A673 (cell line): ENCODE results near the gene ZSCAN10.

Experiments
- EZH2 ChIP-seq: fragments of 200-600 bp; sonication (generic); IDR thresholded peaks from 2 replicates; pipeline ENCODE4 v1.6.1; 2017; ENCODE audit warnings: borderline replicate concordance, low read depth, mild to moderate bottlenecking, mixed read lengths, antibody characterized with exemption, low read length; ENCODE audit not compliant: poor library complexity, severe bottlenecking
- TF ChIP-seq, protein P1 (sequence below): fragments of 300-800, 200-600 bp; sonication (generic); conservative IDR thresholded peaks from 2 replicates; pipeline ENCODE4 v1.5.1; 2017; ENCODE audit warnings: low read depth, mild to moderate bottlenecking, antibody characterized with exemption, low read length, moderate library complexity, mixed read lengths

DNA sequence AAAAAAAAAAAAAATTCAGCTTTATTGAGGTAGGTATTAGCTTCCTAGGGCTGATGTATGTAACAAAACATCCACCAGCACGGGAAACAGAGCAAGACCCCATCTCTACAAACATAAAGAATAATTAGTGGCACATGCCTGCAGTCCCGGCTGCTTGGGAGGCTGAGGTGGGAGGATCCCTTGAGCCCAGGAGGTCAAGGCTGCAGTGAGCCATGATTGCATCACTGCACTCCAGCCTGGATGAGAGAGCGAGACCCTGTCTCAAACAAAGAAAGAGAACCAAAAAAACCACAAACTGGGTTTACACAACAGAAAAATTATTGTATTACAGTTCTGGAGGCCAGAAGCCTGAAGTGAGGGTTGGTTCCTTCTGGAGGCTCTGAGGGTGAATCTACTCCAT lies 56.7 kb downstream of the ZSCAN10 start:
- TF ChIP-seq, protein P1, sequence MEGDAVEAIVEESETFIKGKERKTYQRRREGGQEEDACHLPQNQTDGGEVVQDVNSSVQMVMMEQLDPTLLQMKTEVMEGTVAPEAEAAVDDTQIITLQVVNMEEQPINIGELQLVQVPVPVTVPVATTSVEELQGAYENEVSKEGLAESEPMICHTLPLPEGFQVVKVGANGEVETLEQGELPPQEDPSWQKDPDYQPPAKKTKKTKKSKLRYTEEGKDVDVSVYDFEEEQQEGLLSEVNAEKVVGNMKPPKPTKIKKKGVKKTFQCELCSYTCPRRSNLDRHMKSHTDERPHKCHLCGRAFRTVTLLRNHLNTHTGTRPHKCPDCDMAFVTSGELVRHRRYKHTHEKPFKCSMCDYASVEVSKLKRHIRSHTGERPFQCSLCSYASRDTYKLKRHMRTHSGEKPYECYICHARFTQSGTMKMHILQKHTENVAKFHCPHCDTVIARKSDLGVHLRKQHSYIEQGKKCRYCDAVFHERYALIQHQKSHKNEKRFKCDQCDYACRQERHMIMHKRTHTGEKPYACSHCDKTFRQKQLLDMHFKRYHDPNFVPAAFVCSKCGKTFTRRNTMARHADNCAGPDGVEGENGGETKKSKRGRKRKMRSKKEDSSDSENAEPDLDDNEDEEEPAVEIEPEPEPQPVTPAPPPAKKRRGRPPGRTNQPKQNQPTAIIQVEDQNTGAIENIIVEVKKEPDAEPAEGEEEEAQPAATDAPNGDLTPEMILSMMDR: no peak
- TF ChIP-seq EZH2: no peak
